NCI-H460 (cell line): ENCODE results near the gene SPACA6. TPM values are rescaled to one million over a fixed set of nuclear protein-coding genes. Genes with fewer than 3 reads are reported as not detected.
A peak's percentile ranks its signal among the peaks of the same experiment; 100 is the strongest.

ENCODE experiments used
- DNase-seq: peaks from one replicate; pipeline ENCODE4 v3.0.0-alpha.2; 2016; ENCODE audit warnings: low read depth; ENCODE audit errors: extremely low read depth
- total RNA-seq: library from RNA; depleted of rRNA; stranded (reverse); fragments of >200 nt; shearing (Covaris generic); gene quantifications from 2 replicates; pipeline ENCODE4 v1.2.3, GENCODE V29; 2014

Gene SPACA6
- total RNA-seq, 1 experiment from 2014 or later, result 4.7 TPM

DNA sequence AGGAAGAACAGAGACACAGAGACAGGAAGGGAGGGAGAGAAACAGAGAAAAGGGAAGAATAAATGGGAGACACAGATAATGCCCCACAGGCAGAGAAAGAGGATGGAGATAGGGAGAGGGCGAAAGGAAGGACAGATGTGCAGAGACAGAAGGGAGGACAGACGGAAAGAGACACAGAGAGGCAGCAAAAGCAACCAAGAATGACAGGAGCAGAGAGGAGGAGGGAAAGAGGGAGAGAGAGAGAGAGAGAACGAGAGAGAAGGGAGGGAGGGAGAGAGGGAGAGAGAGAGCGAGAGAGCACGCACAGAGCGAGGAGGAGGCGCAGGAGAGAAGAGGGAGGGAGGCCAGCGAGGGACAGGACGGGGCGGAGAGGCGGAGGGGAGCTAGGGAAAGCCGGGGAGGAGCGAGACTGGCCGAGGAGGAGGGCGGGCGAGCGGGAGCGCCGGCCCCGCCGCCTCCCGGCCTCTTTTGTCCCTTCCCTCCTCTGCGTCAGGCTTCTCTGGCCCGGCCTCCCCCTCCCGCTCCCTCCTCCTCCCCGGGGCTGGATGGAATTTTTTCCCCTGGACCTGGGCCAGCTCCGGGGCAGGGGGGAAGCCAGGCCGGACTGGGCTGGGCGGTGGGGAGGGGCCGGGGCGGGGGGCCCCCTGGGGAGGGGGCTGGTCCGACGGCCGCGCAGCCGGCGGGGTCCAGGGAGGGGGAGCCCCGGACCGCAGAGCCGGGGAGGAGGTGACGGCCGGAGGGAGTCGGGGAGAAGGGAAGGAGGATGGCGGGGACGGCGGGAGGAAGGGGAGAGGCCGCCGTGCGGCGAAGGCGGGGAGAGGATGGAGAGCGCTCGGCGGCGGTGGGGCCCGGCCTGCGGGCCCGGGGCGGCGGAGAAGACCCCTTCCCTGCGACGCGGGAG, 4.2 kb upstream of the SPACA6 start:
- peak; percentile 77 for DNase-seq

DNA sequence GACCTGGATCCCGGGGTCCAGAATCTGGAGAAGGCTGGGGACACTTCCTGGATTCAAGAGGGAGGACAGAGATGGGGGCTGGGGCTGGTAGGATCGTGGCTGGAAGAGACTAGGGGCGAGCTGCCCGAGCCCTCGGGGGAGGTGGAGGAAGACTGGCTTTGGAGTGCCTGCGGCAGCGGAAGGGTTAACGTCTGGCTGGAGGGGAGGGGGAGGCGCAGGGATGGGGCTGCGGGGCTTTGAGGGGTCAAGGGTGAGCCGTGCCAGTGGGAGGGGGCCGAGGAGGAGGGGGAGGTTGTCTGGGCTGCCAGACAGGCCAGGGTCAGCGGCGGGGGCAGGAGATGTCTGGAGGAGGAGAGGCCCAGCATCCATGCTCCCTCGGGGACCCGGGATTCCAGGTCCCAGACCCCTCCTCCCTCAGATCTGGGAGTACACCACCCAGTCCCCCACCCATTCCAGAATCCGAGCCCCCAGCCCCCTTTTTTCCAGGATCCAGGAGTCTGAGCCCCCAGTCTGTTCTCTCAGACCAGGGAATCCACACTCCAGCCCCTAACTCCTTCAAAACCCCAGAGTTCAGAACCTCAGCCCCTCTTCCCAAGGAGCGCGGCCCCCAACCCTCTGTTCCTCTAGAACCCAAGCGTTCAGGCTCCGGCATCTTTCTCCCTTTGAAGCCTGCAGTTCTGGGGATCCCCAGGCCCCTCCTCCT, 3.2 kb upstream of the SPACA6 start:
- DNase-seq, result no peak

DNA sequence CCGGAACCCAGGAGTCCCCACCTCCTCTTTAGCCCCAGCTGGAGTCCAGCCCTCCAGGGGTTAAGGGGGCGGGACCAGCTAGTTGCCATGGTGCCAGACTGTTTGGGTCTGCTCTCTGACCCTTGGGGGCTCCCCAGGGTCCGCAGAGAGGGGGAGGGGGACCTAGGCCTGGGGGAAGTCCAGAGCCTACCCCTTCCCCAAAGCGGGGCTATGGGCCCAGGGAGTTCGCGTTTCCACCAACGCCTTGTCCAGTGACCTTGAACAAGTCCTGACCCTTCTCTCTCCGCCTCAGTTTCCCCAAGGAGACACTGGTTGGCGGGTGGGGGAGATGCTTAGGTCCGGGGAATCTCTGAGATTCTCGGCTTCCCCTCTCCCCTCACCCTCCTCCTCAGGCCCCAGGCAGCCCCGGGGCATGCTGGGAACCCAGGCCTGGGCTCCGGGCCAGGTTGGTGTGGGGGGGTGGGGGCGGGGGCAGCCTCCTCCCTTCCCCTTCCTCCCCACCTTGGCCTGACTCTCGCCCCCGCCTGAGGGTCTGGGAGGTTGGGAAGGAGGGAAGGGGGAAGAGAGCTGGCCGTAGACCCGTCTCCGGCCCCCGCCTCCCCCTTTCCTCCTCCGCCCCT, 2.6 kb upstream of the SPACA6 start:
- no peak for DNase-seq

DNA sequence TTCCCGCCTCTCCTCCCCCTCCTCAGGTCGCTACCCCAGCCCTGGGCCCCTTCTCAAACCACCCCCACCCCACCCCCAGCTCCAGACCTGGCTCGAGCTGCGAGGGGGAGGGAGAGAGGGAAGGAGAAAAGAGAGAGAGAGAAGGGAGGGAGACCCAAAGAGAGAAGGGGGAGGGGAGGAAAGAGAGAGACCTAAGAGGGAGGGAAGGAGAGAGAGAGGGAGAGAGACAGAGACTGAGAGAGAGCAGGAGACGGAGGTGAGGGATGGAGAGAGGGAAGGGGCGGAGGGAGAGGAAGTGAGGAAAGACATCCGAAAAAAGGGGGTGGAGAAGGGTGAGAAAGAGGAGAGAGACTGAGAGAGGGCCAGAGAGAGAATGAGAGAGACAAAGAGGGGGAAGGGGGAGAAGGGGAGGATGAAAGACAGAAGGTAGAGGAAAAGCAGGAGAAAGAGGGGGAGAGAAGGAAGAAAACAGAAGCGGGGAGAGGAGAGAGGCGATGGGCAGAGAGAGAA, 2.0 kb upstream of the SPACA6 start:
- no peak for DNase-seq

DNA sequence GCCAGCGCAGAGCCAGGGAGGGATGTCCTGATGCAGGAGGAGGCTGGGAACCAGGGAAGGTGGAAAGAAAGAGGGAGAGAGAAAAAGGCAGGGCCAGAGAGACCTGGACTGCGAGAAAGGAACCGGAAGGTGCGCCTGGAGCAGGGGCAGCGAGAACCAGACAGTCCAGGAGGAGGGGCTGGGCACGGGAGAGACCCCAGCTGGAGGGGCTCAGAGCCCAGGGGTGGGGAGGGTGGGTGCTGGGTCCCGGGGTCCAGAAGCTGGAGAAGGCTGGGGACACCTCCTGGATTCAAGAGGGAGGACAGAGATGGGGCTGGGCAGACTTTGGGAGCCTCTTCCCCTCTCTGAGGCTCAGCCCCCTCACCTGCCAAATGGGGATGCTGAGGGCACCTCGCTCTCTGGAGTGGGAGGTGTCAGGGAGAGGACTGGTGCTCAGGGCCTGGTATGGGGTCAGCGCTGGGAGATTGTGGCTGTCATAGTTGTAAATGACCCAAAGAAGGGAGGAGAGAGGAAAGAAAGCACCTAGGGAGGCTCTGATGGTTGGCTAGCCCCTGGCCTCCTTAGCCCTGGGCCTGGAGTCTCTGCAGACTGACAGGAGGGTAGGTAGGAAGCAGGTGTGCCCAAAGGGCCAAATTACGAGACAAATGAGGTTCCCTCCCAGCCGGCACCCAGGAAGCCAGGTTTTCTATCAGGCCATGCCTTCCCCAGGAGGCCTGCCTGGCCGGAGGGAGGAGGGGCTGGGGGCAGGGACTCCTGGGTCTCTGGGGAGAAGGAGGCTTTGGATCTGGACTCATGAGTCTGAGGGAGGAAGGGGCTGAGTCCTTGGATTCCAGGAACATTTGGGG, 1.3 kb upstream of the SPACA6 start:
- no peak for DNase-seq

DNA sequence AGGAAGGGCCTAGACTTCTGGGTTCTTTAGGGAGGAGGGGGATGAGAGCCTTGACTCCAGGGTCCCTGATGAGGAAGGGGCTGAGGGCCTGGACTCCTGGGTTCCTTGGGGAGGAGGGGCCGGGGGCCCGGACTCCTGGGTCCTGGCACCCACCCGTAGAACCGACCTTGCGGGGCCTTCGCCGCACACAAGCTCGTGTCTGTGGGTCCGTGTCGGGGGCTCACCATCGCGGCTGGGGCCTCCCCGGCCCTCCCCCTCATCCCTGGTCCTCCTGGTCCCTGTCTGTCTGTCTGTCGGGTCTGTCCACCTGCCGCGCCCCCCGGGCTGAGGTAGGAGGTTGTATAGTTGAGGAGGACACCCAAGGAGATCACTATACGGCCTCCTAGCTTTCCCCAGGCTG, 662 bp upstream of the SPACA6 start:
- DNase-seq, result no peak

DNA sequence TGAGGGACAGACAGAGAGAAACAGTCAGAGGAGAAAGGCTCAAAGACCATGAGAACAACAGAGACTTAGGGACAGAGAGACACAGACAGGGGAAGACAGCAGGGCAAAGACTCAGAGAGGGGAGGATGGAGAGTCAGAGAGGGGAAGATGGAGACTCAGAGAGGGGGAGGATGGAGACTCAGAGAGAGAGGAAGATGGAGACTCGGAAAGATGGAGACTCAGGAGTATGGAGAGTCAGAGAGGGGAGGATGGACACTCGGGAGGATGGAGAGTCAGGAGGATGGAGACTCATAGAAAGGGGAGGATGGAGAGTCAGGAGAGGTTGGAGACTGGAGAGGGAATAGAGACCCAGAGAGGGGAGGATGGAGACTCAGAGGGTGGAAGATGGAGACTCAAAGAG, 689 bp downstream of the SPACA6 start:
- no peak for DNase-seq

DNA sequence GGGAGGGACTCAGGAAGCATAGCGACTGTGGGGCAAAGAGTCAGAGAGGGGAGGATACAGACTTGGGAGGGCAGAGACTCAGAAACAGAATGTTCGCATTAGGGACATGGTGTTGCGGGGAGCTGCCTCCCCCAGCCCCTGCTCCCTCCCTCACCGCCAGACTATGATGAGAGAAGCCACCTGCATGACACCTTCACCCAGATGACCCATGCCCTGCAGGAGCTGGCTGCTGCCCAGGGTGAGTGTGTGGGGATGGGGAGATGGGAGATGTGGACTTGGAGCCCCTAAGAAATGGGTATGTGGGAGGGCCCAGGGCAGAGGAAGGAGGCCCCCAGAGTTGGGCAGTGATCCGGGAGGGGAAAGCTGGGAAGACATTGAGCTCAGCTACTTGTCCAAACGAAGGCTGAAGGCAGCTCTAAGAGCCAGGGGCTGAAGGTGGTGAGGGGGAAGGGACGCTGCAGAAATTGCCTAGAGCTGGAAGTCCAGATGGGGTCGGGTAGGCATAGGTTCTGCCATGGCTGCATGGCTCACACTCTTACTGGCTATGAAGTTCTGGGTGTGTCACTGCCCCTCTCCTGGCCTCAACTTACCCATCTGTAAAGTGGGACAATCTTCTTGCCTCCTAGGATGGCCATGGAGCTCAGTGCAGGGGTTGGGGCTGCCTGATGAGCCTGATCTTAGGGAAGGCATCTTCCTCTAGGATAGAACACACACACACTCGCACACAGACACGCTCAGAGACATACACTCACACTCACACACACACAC, 1.4 kb downstream of the SPACA6 start:
- no peak for DNase-seq

DNA sequence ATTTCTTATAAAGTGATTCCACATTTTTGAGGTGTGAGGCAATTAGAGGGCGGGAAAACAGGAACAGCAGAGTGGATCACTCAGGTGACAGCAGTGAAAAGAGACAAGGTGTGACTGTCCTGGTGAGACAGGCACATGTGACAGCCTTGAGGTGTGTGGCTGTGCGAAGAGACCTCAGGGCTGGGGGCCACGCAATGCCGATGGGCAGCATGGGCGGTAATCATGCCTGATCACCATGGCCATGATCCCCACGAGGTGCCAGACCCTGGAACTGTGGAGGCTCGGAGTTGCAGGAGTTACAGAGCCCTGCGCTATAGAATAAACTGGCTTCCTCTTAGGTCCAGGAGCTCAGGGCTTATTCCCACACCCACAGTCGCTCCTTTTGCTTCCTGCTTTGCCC, 2.0 kb downstream of the SPACA6 start:
- DNase-seq, result no peak

DNA sequence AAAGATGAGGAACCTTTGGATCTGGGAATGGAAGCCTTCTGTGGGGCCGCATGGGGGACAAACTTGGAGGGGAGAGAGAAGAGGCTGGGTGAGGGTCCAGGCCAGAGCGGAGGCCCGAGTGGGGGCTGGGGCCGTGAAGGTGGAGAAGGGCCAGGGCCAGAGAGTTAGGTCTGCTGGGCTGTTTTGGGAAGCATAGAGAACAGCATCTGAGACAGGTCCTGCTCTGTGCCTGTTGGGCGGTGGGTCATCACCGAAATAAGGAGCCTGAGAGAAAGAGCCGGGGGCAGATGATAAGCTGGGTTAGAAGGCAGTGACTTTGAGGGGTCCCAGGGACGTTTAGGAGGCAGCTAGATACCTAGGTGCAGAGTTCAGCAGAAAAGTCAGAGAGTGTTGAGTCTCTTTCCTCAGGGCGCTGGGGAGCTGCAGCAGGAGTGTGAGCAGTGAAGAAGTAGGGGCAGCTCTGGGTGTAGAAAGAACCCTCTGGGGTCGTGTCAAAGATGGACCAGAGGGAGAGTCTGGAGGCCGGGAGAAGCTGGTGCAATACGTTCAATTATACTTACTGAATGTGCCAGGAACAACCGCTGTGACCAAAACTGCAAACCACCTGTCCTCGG, 2.7 kb downstream of the SPACA6 start:
- no peak for DNase-seq

DNA sequence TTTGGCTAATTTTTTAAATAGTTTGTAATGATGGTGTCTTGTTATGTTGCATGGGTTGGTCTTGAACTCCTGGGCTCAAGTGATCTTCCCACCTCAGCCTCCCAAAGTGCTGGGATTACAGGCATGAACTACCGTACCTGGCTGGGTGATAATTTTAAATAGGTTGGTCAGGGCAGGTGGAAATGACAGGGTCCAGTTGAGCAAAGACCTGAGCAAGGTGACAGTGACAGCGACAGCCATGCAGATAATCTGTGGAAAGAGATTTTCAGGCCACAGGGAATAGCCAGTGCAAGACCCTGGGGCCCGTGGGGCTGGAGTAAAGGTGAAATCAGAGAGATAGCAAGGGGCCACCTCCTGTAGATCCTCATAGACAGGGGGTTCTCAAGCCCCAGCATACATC, 3.5 kb downstream of the SPACA6 start:
- no peak for DNase-seq

DNA sequence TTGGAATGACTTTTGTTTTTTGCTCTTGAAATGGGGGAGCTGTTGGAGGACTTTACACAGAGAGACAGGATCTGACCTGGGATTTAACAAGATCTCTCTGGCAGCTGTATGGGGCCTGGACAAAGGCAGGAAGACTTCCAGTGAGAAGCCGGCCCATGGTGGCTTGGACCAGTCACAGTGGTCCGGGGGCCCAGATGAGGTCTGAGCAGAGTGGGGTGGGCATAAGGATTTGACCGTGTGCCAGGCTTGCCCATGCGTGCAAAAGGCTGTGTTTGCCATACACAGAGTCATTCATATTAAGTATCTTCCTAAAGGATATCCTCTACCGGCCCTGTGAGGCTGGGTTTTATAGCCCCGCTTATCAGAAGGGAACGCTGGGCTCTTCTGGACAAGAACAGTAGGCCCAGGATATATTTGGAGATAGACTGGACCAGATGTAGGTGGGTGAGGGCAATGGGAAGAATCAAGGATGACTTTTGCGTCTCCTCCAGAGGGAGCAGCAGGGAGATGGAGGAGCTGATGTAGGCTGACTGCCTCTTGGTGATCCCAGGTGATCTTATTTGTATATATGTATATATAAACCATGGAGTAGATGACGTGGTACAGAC, 4.1 kb downstream of the SPACA6 start:
- no peak for DNase-seq

DNA sequence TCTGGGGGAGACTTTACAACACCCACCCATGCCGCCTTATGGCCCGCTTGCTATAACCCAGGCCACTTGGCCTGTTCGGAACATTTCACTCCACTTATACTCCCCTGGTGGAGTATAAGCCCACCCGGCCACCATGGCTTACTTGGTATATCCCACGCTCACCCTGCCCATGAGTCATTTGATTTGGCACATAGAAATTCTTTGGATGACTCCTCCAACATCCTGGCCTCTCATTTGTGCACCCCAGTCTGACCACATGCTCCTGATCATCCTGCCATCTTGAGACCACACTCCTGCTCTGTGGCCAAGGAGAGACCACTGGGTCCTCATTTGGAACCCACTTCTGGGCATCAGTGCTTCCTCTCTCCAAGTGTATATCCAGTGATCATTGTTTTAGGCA, 5.2 kb downstream of the SPACA6 start:
- no peak for DNase-seq

DNA sequence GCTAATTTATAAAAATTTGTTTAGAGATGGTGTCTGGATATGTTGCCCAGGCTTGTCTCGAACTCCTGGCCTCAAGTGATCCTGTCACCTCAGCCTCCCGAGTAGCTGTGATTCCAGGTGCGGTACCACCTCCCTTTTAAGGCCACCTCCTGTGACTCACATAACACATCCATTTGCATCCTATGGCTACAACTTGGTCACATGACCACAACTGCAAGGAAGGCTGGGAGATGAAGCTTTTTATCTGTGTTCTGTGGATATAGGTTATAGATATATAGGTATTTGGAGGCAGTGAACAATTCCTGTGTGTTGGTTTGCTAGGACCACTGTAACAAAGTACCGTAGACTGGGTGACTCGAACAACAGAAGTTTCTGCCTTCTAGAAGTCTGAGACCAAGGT, 6.0 kb downstream of the SPACA6 start:
- DNase-seq, result no peak

DNA sequence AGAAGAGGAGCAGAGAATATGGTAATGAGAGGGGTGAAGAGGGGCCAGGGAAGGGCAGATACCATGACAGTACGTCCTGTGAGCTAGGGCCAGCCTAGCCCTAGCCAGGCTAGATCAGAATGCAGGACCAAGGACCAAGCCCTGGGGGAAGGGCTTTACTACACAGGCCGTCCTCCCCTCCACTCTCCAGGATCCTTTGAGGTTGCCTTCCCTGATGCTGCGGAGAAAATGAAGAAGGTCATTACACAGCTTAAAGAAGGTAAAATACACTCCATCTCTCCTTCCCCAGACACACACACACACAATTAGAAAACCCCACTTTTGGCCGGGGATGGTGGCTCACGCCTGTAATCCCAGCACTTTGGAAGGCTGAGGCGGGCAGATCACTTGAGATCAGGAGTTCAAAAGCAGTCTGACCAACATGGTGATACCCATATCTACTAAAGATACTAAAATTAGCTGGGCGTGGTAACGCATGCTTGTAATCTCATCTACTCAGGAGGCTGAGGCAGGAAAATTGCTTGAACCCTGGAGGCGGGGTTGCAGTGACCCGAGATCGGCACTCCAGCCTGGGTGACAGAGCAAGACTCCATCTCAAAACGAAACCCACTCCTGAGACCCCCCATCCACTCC, 8.5 kb downstream of the SPACA6 start:
- DNase-seq, result no peak

DNA sequence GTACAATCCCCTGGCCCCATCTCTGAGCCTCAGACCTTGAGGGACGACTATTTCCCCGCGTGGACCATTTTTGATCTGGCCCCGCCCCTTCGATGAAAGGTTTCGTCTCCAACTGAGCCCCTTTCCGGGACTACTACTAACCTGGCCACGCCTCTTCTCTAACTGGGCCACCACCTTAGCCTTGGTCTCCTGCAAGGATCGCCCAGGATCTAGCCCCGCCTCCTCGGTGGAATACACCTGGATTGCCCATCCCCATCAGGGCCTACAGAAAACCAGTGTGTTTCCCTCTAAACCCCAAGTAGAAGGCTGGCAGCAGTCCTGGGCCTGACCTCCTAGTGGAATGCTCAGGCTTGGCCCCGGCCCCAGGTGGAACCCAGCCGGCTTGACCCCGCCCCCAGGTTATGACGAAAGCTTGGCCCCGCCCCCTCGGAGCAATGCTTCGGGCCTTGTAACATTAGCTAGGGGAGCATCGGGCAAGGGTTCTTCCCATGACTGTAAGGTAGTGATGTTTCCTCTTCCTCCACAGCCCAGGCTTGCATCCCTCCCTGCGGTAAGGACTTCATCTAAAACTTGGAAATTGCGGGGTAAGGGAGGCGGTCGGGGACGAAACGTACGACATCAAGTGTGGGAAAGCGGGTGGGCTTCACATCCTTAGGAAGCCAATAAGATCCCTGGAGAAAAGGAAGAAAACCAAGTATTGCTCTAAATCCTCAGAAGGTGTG, 9.1 kb downstream of the SPACA6 start:
- no peak for DNase-seq

DNA sequence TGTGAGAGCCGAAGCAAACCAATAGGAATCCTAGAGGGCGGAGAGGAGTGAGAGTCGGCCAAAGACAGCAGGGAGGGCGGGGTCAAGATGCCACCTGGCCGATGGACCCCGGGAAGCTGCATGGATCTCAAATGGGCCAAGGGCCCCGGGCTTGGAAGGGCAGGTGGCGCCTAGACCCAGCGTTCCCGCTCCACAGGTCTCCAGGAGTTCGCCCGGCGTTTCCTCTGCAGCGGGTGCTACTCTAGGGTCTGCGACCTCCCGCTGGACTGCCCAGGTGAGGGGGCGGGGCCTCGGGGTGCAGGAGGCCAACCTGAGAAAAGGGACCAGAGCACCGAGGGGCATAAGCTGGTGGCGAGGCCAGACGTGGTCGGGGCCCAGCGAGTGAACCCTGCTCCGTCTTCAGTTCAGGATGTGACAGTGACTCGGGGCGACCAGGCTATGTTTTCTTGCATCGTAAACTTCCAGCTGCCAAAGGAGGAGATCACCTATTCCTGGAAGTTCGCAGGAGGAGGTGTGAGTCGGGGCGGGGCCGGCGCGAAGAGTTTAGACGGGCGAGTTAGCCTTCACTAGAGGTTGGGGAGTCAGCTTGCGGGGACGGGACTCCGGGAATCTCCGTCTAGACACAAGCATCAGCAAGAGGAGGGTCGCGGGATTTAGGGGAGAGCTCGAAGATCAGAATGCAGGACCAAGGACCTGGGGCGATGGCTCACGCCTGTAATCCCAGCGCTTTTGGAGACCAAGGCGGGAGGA, 9.9 kb downstream of the SPACA6 start:
- DNase-seq, result no peak
